SK-N-SH (cell line): ENCODE results near the gene CEP131. TPM values are rescaled to one million over a fixed set of nuclear protein-coding genes. Genes with fewer than 3 reads are reported as not detected.

Source experiments
- CTCF ChIA-PET: fragments of 300-600, 350-600 bp; formaldehyde crosslinking; extraction: SDS; loops from one replicate; lab custom pipeline; 2021; lab: Yijun Ruan, JAX
- POLR2A ChIA-PET: fragments of 350-600 bp; sonication (Branson Sonifier 250); formaldehyde crosslinking; extraction: SDS; loops from one replicate; lab custom pipeline; 2020; ENCODE audit warnings: antibody characterized with exemption, inconsistent platforms; lab: Yijun Ruan, JAX
- DNase-seq: peaks from one replicate; pipeline ENCODE4 v3.0.0; 2012
- H2AFZ ChIP-seq: fragments of 200-600 bp; sonication (generic); 2 replicates; pipeline ENCODE4 v1.8.1; 2016; ENCODE audit warnings: antibody characterized with exemption, mild to moderate bottlenecking, low read depth
- H3F3A ChIP-seq: fragments of 200-600 bp; sonication (generic); replicated peaks from 2 replicates; pipeline ENCODE3; 2016; ENCODE audit warnings: antibody characterized with exemption, mild to moderate bottlenecking; ENCODE audit not compliant: insufficient read depth
- H3K27ac ChIP-seq, 2 experiments: fragments of 200-500 bp in 1 of 2; fragments of 200-600 bp in 1 of 2; sonication (Bioruptor generic) in 1 of 2; sonication (generic), shearing (Covaris generic) in 1 of 2; 2 replicates each; pipeline versions ENCODE4 v1.5.1 to v1.6.1; 2014 to 2016; ENCODE audit warnings: low read depth in 2 of 2, inconsistent platforms in 1 of 2, low read length in 1 of 2, mild to moderate bottlenecking in 1 of 2, mixed read lengths in 1 of 2
- H3K27me3 ChIP-seq: fragments of 200-600 bp; sonication (generic), shearing (Covaris generic); 2 replicates; pipeline ENCODE4 v1.6.1; 2016; ENCODE audit warnings: mixed run types; ENCODE audit not compliant: insufficient read depth
- H3K36me3 ChIP-seq, 2 experiments: fragments of 200-500 bp in 1 of 2; fragments of 200-600 bp in 1 of 2; sonication (Bioruptor generic) in 1 of 2; sonication (generic) in 1 of 2; replicated peaks in 1 of 2; 2 replicates each; pipeline versions ENCODE3 to v1.5.1; 2014 to 2016; ENCODE audit warnings: low read length in 1 of 2, mild to moderate bottlenecking in 1 of 2; ENCODE audit not compliant: insufficient read depth in 2 of 2, control insufficient read depth in 1 of 2
- H3K4me1 ChIP-seq, 2 experiments: fragments of 200-500 bp in 1 of 2; fragments of 200-600 bp in 1 of 2; sonication (Bioruptor generic) in 1 of 2; sonication (generic), shearing (Covaris generic) in 1 of 2; 2 replicates each; pipeline versions ENCODE4 v1.5.1 to v1.6.1; 2014 to 2016; ENCODE audit warnings: low read depth in 1 of 2, low read length in 1 of 2, mixed run types in 1 of 2; ENCODE audit not compliant: insufficient read depth in 2 of 2, control insufficient read depth in 1 of 2
- H3K4me2 ChIP-seq: fragments of 200-600 bp; sonication (generic), shearing (Covaris generic); 2 replicates; pipeline ENCODE4 v1.6.1; 2017; ENCODE audit warnings: mixed run types
- H3K4me3 ChIP-seq, 2 experiments: fragments of 200-500 bp in 1 of 2; fragments of 200-600 bp in 1 of 2; sonication (Bioruptor generic) in 1 of 2; sonication (generic), shearing (Covaris generic) in 1 of 2; 2 replicates each; pipeline versions ENCODE4 v1.5.1 to v1.8.1; 2014 to 2016; ENCODE audit warnings: low read depth in 2 of 2, inconsistent platforms in 1 of 2, low read length in 1 of 2, mild to moderate bottlenecking in 1 of 2, mixed read lengths in 1 of 2, moderate library complexity in 1 of 2
- H3K79me2 ChIP-seq: fragments of 200-600 bp; sonication (generic); 2 replicates; pipeline ENCODE4 v1.8.1; 2017; ENCODE audit warnings: mild to moderate bottlenecking; ENCODE audit not compliant: insufficient read depth
- H3K9ac ChIP-seq: fragments of 200-600 bp; sonication (generic); 2 replicates; pipeline ENCODE4 v1.6.1; 2017; ENCODE audit warnings: mixed run types
- H3K9me2 ChIP-seq: fragments of 200-600 bp; sonication (generic); 2 replicates; pipeline ENCODE4 v1.6.1; 2017; ENCODE audit warnings: mixed run types
- H3K9me3 ChIP-seq: fragments of 200-600 bp; sonication (generic); 2 replicates; pipeline ENCODE4 v1.6.1; 2017; ENCODE audit warnings: mixed run types, mild to moderate bottlenecking, moderate library complexity
- H4K20me1 ChIP-seq: fragments of 200-600 bp; sonication (generic); 2 replicates; pipeline ENCODE4 v1.6.1; 2017; ENCODE audit warnings: mild to moderate bottlenecking, mixed run types; ENCODE audit not compliant: insufficient read depth
- ELF1 ChIP-seq: IDR thresholded peaks from 2 replicates; pipeline ENCODE4 v1.4.0; 2012
- FOSL2 ChIP-seq: IDR thresholded peaks from 2 replicates; pipeline ENCODE4 v1.4.0; 2012; ENCODE audit warnings: low read depth, mild to moderate bottlenecking, moderate library complexity, borderline replicate concordance
- FOXM1 ChIP-seq: IDR thresholded peaks from 2 replicates; pipeline ENCODE4 v1.4.0; 2012; ENCODE audit warnings: low read depth, mild to moderate bottlenecking
- GATA2 ChIP-seq: sonication (generic); formaldehyde crosslinking; IDR thresholded peaks from 2 replicates; pipeline ENCODE4 v1.5.0; 2020; ENCODE audit warnings: mild to moderate bottlenecking, missing genetic modification reagents
- IRF3 ChIP-seq: fragments of 150-350 bp; IDR thresholded peaks from 2 replicates; pipeline ENCODE4 v1.6.1; 2016; ENCODE audit warnings: mild to moderate bottlenecking, low read depth, low read length
- JUND ChIP-seq: IDR thresholded peaks from 2 replicates; pipeline ENCODE4 v1.4.0; 2012
- MAX ChIP-seq: IDR thresholded peaks from 2 replicates; pipeline ENCODE4 v1.4.0; 2012; ENCODE audit warnings: low read depth
- NFIC ChIP-seq: IDR thresholded peaks from 2 replicates; pipeline ENCODE4 v1.4.0; 2012; ENCODE audit warnings: borderline replicate concordance
- PBX3 ChIP-seq: IDR thresholded peaks from 2 replicates; pipeline ENCODE4; 2012
- POLR2AphosphoS5 ChIP-seq: IDR thresholded peaks from 2 replicates; pipeline ENCODE4 v1.6.1; 2012; ENCODE audit warnings: low read depth, low read length
- RAD21 ChIP-seq: IDR thresholded peaks from 2 replicates; pipeline ENCODE4 v1.6.1; 2012; ENCODE audit warnings: mild to moderate bottlenecking, low read length
- RFX5 ChIP-seq: IDR thresholded peaks from 2 replicates; pipeline ENCODE4 v1.6.1; 2012; ENCODE audit warnings: mild to moderate bottlenecking, improper control_type of control experiment, low read length
- SMC3 ChIP-seq: IDR thresholded peaks from 2 replicates; pipeline ENCODE4 v1.6.1; 2012; ENCODE audit warnings: low read depth, low read length, improper control_type of control experiment
- TAF1 ChIP-seq: IDR thresholded peaks from 2 replicates; pipeline ENCODE4 v1.6.1; 2012; ENCODE audit warnings: low read depth, mild to moderate bottlenecking, low read length, moderate library complexity, borderline replicate concordance
- USF2 ChIP-seq: fragments of 150-350 bp; IDR thresholded peaks from 2 replicates; pipeline ENCODE4 v1.6.1; 2017; ENCODE audit warnings: antibody characterized with exemption, low read length, low read depth, borderline replicate concordance
- YY1 ChIP-seq: IDR thresholded peaks from 2 replicates; pipeline ENCODE4 v1.4.0; 2012; ENCODE audit warnings: low read depth, mild to moderate bottlenecking
- WGBS: methylation state at CpG from one replicate; pipeline ENCODE4 v1.1.6; 2017; ENCODE audit warnings: low lambda C conversion rate; 5-methylcytosine and 5-hydroxymethylcytosine counted together
- polyA plus RNA-seq, 3 experiments: library from polyadenylated mRNA; depleted of rRNA; stranded (reverse); fragments of >200 nt; gene quantifications; 2 replicates each; pipeline ENCODE4 v1.2.3, GENCODE V29; 2012

The CEP131 gene
- polyA plus RNA-seq, 1 of the 3 experiments (the other 2 are of a cell fraction), result 34.8 TPM

GRCh38 chr17:81196505-81197408, 26.0 kb downstream of the CEP131 start:
- H3K9ac ChIP-seq, result no peak overlapping the region
- no peaks in the 10 kb centered on the region for H3K27me3 ChIP-seq
- no peak overlapping the region for H3K4me3 ChIP-seq
- ChIA-PET POLR2A (no interaction called here), CTCF (interaction anchor here (0.8 to 14.7 kb wide), 6 partner anchors 9 to 95 kb away, joined by 3 to 147 read pairs (median 4); partner anchors contain the start of gene PVALEF)
- H3K79me2 ChIP-seq, result no peaks in the 10 kb centered on the region
- H3K4me2 ChIP-seq, result no peak overlapping the region
- DNase-seq, result no peak
- H3K9me3 ChIP-seq, result no peaks in the 10 kb centered on the region
- 94% methylated on average over 35 of the region's 45 CpGs for WGBS
- H3K9me2 ChIP-seq, result no peaks in the 10 kb centered on the region
- peaks cover 0 to 3% of the 10 kb centered on the region in 2 experiments; a peak in 1 of 4 replicates for H3K4me1 ChIP-seq
- no peaks in the 10 kb centered on the region; the same call in 1 of the 2 replicates for H4K20me1 ChIP-seq
- H3K36me3 ChIP-seq, result peaks cover 5 to 47% of the 10 kb centered on the region in 2 experiments
- TF ChIP-seq TAF1, result no peak
- no peak for TF ChIP-seq YY1
- TF ChIP-seq GATA2 (CRISPR knock-in tag), result no peak
- no peak for TF ChIP-seq JUND
- TF ChIP-seq FOSL2, result no peak
- no peak for TF ChIP-seq SMC3
- no peak for TF ChIP-seq RFX5
- TF ChIP-seq RAD21, result no peak
- TF ChIP-seq NFIC, result no peak
- no peak for TF ChIP-seq USF2
- no peak for TF ChIP-seq MAX
- no peak for TF ChIP-seq POLR2AphosphoS5
- no peak for TF ChIP-seq ELF1
- TF ChIP-seq PBX3, result no peak
- TF ChIP-seq IRF3, result no peak
- TF ChIP-seq FOXM1, result no peak
- no peak overlapping the region for H3K27ac ChIP-seq
- no peak overlapping the region for H2AFZ ChIP-seq
- no peaks in the 10 kb centered on the region for H3F3A ChIP-seq
